ENCODE results near the gene IQSEC1. TPM values are rescaled to one million over a fixed set of nuclear protein-coding genes. Genes with fewer than 3 reads are reported as not detected.

Gene IQSEC1
- total RNA-seq, 1 donor from 2014 or later, result 81.2 TPM

DNA sequence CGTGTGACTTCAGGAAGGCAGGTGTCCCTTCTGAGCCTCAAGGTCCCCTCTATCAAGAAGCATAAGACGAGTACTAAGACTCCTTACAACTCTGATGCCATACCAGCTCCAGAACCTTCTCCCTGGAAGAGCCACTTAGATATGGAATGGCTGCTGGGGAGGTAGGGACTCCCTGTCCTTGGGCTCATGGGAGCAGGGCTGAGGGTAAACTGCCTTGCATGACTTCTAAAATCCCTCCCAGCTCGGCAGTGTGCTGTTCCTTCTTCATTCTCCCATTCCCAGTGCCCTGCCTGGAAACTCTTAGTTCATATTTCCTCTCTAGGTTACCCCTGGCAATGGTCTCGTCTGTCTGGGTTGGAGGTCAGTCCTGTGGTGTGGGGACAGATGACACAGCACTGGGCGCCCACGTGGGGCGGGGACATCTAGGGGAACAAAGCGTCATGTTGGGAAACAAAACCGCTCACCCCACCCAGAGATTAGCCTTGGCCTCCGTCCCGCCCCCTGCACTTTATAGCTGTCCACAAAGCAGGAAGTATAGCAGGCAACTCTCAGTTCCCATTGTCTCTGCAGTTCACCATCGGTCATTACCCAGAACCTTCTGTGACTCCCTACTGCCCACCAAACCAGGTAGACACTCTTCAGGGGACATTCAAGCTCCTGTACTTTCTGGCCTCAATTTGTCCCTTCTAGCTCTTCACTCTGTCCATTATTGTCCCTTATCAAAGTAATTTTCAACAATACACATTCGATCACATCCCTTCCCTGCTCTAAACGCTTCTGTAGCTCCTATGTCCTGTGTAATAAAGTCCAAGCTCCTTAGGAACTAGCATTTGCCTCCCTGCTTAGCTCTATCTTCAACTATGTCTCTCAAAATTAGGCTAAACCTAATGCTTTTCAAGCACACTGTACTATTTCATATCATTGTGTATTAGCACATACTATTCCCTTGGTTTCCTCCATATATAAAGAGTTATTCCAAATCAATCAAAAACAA is 73.8 kb downstream of the IQSEC1 start:
- peak; percentile 97 for DNase-seq (ENCODE audit: missing footprints)
- intact Hi-C loops (cut with DNase I), result loop anchor here (5.0 kb wide), 1 partner anchor 132 kb away; no protein-coding TSS in a partner anchor
- ATAC-seq, result peak; percentile 62

DNA sequence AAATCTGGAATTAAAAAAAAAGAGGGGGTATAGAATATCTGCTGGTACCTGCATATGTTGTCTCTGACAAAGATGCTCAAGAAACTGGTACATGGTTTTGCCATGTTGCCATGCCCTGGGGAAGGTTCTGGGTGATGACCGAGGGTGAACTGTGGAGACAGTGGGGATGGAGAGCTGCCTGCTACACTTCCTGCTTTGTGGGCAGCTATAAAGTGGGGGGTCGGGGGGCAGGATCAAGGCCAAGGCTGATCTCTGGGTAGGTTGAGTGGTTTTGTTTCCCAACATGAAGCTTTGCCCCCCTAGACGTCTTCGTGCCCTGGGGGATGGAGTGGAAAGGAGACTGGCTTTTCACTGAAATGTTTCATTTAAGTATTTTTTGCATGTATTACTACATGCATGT is 74.6 kb downstream of the IQSEC1 start:
- ATAC-seq, result no peak
- no peak for DNase-seq (ENCODE audit: missing footprints)
- intact Hi-C loops (cut with DNase I), result loop anchor here (5.0 kb wide), 1 partner anchor 131 kb away; no protein-coding TSS in a partner anchor

DNA sequence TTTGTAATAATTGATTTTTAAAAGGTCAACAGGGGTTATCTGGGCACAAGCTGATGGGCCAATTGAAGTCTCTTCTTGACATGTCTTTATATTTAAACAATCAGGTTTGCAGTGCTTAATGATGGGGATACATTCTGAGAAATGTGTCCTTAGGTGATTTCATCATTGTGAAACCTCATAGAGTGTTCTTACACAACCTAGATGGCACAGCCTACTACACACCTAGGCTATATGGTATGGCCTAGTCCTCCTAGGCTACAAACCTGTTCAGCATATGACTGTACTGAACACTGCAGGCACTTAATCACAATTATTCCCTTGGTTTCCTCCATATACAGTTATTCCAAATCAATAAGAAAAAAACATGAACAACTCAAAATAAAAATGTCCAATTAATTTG is 75.8 kb downstream of the IQSEC1 start:
- intact Hi-C loops (cut with DNase I), result loop anchor here (5.0 kb wide), 1 partner anchor 130 kb away; no protein-coding TSS in a partner anchor
- ATAC-seq, result no peak
- DNase-seq (ENCODE audit: missing footprints), result no peak

DNA sequence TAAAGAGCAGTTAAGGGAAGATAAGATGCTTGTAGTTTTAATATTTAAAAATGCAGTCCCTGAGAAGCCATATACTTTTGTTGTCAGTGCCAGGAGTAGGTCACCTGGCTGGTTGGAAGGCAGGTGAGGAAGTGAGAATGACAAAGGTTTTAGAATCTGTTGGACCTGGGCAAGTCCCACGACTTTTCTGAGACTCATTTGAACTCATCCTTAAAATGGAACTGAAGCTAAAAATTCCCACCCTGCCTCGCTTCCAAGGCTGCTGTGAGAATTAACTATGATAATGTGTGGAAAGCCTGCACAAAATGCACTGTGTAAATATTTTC is 77.1 kb downstream of the IQSEC1 start:
- intact Hi-C loops (cut with DNase I), result loop anchor here (5.0 kb wide), 1 partner anchor 129 kb away; no protein-coding TSS in a partner anchor
- no peak for ATAC-seq

DNA sequence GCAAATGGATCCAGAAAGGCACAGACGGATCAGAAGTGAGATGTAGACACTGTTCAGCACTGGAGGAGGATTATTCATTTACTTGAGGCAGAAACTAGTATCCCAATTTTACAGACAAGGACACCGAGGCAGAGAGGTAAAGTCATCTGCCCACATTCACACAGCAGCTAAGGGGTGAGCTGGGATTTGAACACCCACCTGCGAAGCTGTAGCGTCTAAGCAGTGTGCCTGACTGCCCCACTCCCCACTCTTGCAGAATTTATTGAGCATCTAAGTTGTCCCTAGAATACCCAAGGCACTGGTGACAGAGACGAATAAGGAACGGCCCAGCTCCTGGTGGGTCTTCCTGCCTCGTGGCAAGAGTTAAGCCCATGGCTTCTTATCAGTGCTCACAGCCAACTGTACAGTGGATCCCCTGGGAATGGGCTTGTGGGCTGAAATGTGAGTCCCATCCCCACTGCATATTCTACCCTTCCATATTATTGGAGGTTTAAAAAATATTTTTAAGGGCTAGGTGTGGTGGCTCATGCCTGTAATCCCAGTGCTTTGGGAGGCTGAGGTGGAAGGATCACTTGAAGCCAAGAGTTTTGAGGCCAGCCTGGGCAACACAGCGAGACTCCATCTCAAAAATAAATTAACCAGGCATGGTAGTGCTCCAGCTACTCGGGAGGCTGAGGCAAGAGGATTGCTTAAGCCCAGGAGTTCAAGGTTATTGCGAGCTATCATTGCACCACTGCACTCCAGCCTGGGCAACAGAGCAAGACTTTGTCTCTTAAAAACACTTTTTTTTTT is 77.6 kb downstream of the IQSEC1 start:
- ATAC-seq (no peak), DNase-seq (ENCODE audit: missing footprints) (no peak)
- intact Hi-C loops (cut with DNase I), result loop anchor here (5.0 kb wide), 1 partner anchor 128 kb away; no protein-coding TSS in a partner anchor

More for the DNA sequence above, 77.1 kb downstream of the IQSEC1 start:
- no peak for DNase-seq (ENCODE audit: missing footprints)

DNA sequence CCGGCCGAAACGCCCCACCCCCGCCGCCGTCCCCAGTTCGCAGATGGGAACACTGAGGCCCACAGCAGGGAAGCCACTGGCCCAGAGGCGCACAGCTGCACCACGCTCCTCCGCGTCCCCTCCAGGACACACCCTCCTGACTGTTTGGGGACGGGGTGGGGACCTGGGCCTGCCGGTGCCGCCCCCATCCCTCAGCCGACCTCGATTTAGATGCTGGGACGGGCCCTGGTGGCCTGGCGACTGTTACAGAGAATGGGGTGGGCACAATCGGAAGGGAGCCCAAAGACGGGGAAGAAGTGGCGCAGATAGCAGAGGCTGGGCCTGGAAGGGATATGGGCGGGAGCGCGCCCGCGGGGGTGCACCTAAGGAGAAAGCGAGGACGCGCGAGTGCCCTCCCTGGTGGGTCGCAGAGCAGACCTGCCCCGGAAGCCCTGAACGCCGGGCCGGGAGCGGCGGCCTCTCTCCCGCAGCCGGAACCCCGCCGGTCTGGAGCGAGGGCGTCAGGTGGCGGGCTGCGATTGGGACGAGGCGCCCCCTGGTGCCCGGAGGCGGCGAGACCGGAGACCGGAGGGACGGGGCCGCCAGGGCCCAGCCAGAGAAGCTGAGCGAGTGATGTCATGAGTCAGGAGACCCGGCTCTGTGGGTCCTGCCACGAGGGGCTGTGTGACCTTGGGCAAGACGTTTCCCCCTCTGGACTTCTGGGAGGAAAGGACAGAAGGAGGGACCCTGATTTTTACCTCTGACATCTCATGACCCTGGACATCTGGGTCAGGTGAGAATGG is 78.4 kb downstream of the IQSEC1 start:
- ATAC-seq (peak; percentile 76), DNase-seq (ENCODE audit: missing footprints) (peak; percentile 94)

DNA sequence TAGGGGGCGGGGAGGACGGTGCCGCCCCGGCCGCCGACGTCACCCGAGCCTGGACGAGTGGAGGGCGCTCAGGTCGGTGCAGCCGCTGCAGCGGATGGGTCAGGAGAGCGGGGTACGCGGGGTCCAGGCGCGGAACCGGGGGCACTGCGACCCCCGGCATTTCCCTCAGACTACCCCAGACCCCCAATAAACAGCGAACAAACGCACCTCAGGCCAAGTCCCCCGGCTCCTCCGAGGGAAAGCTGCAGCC is 78.9 kb downstream of the IQSEC1 start:
- ATAC-seq (peak; percentile 58), DNase-seq (ENCODE audit: missing footprints) (peak; percentile 81)
- intact Hi-C loops (cut with DNase I), result loop anchor here (5.0 kb wide), 1 partner anchor 62 kb away; no protein-coding TSS in a partner anchor

More for the DNA sequence above, 78.4 kb downstream of the IQSEC1 start:
- intact Hi-C loops (cut with DNase I), result loop anchor here (5.0 kb wide), 2 partner anchors 62 to 127 kb away; no protein-coding TSS in a partner anchor

DNA sequence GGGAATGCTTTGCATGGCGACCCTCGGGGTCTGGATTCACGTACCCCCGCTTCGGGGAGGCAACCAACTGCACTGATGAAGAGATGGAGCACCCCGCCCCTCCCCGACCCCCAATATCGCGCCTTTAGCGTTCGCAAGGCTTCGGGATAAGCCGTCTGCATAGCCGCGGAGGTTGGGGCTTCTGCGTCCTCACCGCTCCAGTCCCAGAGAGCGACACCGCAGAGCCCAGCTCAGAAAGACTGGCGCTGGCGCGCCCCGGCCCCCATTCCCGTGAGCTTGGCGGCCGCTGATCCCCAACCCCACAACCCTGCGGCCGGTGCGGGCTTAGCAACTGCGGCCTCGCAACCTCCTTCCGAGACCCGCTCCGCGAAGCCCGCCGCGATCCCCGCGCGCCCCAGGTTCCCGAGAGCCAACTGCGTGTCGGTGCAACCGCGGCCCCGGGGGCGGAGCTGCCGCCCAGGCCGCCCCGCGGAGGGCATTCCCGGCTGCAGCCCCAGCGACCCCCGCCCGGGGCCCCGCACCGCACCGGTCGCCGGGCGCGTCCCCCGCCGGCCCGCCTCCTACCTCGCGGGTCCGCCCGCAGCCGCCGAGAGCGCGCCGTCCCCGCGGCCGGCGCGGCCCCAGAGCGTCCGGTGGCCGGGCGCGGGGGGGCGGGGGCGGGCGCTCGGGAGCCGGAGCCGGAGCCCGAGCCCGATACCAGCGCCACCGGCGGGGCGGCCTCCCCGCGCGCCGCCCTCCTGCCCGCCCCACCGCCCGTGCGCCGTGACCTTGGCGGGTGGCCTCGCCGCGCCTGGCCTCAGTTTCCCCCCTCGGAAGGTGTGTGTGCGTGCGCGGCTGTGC is 79.5 kb downstream of the IQSEC1 start:
- DNase-seq (ENCODE audit: missing footprints), result no peak
- peak; percentile 1 for ATAC-seq
- intact Hi-C loops (cut with DNase I), result loop anchor here (1.0 to 5.0 kb wide), 2 partner anchors 61 to 79 kb away; no protein-coding TSS in a partner anchor

DNA sequence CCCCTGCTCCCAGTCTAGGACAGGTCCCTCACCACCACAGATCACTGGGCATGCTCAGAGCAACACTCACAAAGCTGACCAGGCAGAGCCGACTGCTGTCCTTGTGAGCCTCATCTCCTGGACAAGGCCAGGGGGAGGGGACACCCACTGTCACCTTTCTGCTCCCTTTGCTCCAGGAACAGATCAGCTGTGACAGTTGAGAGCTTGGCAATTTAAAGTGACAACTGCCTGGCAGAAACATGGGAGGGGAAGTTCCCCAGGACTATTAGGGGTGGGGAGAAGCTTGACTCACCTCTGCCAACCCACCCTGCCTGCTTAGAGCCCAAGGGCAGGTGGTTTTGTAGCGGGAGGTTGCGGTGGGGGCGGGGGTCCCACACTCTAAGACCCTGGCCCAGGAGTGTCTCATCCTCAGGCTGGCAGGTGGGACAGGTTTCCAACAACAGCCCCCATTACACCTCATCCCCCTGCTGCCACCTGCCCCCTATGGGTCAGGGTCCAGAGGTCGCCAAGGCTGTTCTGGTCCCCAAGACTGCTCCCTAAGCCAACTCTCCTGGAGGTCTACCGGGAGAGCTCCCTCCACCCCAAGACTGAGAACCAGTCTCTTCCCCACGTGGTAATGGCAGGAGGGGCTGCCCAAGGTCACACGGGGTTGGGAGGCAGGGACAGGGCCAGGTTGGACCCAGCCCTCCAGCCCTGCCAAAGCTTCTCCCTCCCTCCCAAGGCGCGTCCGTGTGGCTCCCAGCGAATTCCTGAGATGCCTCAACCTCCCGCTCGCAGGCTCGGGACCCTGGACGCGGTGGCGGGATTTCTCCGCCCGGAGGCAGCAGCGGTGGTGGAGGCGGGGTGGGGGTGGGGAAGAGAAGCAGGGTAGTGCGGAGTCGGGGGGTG is 80.4 kb downstream of the IQSEC1 start:
- intact Hi-C loops (cut with DNase I), result loop anchor here (1.0 to 5.0 kb wide), 2 partner anchors 61 to 79 kb away; no protein-coding TSS in a partner anchor
- DNase-seq (ENCODE audit: missing footprints), result no peak

DNA sequence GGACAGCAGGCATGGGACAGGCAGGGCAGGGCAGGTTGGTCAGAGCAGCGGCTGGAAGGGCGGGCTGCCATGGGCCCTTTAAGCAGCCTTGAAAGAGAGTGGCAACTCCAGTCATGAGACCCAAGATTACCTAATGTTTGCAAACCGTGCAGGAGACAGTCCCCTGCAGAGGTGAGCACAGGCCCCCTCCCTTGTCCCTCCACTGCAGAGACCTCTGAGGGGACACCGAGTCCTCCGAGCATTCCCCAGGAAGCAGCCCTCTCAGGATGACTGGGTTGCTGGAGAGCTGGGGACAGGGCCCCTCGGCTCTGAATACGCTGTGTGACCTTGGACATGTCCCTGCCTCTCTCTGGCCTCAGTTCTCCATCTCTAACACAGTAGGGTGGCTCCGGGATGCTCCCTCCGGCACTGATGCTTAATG is 81.4 kb downstream of the IQSEC1 start:
- ATAC-seq (no peak), DNase-seq (ENCODE audit: missing footprints) (no peak)
- intact Hi-C loops (cut with DNase I), result loop anchor here (5.0 kb wide), 1 partner anchor 60 kb away; no protein-coding TSS in a partner anchor

More for the DNA sequence above, 80.4 kb downstream of the IQSEC1 start:
- peak; percentile 47 for ATAC-seq

DNA sequence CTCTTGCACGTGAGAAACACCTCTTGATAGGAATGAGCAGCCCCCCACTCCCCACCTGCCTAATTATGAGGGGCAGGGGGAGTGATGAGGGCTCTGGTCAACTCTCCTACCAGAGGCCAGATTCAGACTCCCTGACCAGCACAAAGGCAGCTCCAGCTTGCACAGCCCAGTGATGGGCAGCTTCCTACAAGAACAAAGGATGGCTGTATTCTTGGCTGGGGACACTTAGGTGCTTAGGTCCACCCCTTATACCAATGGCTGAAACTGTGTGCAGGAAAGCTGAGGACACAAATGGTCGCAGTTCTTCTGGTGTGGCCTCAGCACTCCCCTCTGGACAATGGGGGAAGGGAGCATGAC is 81.8 kb downstream of the IQSEC1 start:
- ATAC-seq, result no peak
- no peak for DNase-seq (ENCODE audit: missing footprints)
- intact Hi-C loops (cut with DNase I), result loop anchor here (5.0 kb wide), 1 partner anchor 59 kb away; no protein-coding TSS in a partner anchor

DNA sequence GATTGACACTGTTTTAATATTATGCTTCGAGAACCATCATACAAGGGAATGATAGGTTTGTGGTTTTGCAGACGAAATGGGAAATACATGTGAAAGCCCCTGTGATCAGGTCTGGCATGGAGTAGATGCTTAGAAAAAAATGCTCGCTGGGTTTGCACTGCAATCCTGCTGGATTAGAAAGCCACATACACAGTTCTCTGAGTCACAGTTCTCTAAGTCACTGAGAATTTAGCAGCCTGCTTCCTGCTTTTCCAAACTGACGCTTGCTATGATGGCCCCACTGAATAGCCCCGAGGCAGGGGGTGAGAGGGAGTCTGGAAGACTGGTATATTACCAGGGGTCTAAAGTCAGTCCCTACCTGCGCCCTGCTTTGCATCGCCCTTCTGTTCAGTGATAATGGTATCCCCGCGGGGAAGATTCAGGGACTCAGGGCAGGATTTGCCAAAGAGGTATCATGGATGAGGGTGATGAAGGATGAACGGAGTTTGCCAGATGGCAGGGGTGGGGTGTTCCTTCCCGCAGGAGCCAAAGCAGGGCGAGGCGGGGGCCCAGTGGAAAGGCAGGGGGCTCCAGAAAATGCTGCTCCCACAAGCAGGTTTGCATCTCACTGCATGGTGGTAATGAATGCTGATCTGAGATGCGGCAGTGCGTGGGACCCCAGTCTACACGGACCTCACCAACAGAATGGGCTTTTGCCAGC is 82.3 kb downstream of the IQSEC1 start:
- ATAC-seq (no peak), DNase-seq (ENCODE audit: missing footprints) (no peak)
- intact Hi-C loops (cut with DNase I), result loop anchor here (5.0 kb wide), 1 partner anchor 59 kb away; no protein-coding TSS in a partner anchor

DNA sequence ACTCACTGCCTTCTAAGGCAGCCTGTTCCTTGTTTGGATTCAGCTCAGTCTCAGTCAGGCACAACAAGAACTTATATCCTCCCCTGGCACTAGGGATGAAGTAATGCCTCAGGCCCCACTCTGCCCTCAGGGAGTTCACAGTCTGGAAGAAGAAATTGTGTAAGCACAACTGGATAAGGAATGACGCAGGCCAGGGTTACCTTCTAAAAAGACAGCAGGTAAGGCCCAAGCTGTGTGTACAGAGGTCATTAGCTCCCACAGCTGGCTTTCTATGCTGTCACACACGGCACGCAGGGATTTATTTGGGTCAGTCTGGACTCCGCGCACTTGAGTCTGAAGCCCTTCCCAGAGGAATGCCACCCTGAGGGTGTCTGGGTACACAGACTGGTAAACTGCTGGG is 82.9 kb downstream of the IQSEC1 start:
- DNase-seq (ENCODE audit: missing footprints) (no peak), ATAC-seq (peak; percentile 1)
- intact Hi-C loops (cut with DNase I), result loop anchor here (5.0 kb wide), 1 partner anchor 58 kb away; no protein-coding TSS in a partner anchor

DNA sequence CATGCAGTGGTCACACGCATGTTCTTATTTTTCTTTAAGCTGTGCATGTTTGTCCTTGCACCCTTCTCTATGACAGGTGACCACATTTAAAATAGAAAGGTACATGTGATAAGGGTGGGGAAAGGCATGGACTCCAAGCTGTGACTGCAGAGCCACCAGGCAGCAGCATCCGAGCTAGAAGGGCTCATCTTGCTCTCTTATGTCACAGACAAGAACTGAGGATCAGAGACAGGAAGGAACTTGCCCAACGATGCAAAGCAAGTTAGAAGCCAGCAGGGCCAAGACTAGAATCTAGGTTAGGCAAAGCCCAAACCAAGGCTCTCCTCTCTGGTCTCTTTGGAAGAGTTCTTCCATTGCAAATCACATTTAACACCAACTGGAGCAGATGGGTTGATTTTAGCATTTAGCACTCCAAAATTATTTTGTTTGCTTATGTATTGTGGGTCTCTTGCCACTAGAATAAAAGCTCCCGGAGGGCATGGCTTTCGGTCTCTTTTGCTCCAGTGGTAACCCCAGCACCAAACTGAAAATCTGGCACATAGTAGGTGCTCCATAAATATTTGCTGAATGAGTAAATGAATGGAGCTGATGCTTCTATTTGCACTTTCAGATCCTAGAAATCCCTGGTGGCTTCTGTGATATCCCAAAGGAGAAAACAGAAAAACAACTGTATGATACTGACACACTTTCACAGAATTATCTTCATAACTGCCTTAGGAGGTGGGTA is 84.3 kb downstream of the IQSEC1 start:
- intact Hi-C loops (cut with DNase I), result no loop called here
- no peak for ATAC-seq

DNA sequence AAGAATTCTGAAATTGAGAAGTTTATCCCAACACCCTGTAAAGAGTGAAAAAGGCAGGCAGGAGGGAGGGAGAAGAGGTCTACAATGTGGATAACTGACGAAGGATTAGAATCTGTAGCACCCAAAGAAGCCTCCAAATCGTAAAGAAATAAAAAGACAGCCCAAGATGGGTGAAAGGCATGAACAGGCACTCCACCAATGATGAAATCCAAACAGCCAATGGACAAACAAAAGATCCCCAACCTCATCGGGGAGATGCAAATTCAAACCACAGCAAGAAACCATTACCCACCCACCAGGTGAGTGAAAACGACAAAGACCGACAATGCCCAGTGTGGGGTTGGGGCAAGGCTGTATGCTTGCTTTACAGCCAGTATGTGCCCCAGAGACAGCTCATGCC is 85.6 kb downstream of the IQSEC1 start:
- DNase-seq (ENCODE audit: missing footprints), result no peak

More for the DNA sequence above, 84.3 kb downstream of the IQSEC1 start:
- no peak for DNase-seq (ENCODE audit: missing footprints)

More for the DNA sequence above, 85.6 kb downstream of the IQSEC1 start:
- ATAC-seq, result no peak
- intact Hi-C loops (cut with DNase I), result no loop called here
